GM19468 (cell line): Measurements from ENCODE around the gene DMPK.

Source experiments
- ATAC-seq: cut with Tn5 transposase; IDR thresholded peaks from one replicate; pipeline ENCODE4 v1.9.1; 2021; ENCODE audit warnings: mild to moderate bottlenecking, moderate library complexity, moderate number of reproducible peaks; ENCODE audit not compliant: unreplicated experiment; ENCODE audit errors: extremely low read depth

The DMPK gene

DNA sequence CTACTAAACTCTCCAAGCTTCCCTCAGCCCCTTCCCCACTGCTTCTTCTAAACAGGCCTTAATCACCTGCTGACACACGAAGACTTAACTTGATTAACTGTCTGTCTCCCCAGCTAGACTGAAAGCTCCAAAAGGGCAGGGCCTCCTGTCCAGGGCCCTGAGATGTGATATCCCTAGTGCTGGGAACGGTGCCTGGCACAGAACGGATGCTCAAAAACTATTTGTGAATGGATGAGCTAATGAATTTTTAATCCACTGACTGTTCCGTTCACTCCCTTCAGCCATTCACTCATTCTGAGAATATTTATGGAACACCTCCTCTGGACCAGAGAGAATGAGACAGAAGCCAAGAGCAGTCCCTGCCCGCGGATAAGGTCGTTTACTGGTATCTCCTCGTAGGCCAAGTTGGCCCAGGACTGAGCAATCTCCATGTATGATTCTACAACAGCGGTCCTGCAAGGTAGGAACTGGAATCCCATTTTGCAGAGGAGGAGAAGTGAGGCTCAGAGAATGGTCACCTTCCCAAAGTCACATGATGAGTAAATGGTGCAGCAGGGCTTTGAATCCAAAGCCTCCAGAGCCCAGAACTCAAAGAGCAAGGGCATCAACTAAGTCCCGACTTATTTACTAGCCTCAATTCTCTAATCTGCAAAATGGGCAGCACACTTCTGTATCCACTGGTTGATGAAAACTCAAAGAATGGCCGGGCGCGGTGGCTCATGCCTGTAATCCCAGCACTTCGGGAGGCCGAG lies 6.9 kb upstream of the DMPK start:
- ATAC-seq: no peak

GRCh38 chr19:45786533-45786894 lies 4.2 kb upstream of the DMPK start:
- ATAC-seq: no peak

GRCh38 chr19:45785781-45786532 lies 3.7 kb upstream of the DMPK start:
- ATAC-seq: no peak

DNA sequence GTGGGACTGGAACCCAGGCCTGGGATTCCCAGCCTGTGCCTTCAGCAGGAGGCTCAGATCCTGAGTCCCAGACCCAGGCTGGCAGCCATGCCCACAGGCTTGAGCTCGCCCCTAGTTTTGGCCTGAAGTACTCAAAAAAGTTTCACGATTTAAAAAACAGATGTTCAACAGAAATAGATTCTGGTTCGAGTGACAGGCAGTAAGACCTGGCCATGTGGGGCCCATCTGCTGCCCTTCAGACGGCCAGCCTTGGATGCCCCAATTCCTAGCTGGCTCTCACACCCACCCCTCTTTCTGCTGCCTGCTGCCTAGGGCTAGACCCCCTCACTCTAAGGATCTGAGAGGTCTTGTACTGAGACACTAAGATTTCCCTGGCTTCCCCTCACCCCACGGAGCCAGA lies 2.8 kb upstream of the DMPK start:
- no peak for ATAC-seq

DNA sequence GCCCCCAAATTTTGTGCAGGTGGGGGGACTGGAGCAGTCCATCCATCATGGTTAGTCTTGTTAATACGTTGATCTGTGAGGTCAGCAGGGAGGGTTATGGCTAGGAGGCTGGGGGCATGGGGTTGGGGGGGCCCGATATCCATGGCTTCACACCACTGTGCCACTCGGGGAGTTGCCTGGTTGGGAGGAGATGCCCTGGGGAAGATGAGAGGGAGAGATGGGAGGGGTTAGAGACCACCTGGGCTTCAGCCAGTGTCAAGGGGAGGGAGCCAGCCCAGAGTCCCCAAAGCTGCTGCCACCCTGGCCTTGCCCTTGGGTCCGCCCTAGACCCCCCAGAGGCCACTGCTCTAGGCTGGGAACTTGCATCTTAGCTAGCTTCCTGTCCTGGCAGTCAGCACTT lies 1.8 kb upstream of the DMPK start:
- ATAC-seq: no peak

DNA sequence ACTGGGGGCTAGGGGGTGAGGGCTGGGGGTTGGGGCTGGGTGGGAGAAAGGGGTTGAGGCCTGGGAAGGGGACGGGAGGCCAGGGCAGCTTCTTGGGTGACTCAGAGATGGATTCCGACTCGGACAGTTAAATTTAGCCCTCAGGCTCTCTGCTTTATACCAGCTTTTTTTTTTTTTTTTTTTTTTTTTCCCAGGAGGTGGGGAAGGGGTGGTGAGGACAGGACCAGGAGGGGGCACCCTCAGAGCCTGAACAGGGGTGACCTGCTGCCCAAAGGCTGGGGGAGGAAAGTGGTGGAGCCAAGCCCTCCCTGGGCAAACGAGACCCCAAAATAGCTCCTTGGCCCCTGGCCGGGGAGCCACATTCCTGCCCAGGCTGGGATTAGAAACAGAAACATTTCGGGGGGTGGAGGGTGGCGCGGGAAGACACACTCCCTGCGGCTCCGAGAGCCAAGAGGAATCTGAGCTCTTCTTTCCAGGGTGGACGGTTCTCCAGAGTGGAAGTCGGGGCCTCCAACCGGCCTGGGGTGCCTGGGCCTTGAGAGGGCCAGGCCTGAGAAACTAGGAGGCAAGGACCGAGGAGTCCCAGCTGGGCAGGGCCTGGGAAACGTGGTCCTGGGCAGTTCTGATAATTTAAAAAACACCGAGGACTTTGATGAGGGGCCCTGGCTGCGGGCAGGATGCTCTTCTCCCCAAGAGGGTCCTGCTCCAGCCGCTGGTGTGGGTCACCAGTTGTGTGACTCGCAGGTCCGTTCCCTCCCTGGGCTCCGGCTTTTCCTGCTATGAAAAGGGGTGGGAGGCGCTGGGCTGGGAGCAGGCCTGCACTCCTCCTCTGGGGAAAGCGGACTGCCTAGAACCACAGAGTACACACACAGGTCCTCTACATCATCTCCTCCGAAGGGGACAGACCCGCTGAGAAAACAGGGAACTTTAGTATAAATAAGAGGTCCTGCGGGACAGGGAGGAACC lies 813 bp upstream of the DMPK start:
- ATAC-seq: no peak

GRCh38 chr19:45781214-45782161 lies 802 bp downstream of the DMPK start:
- ATAC-seq: no peak

GRCh38 chr19:45780448-45781213 lies 1.7 kb downstream of the DMPK start:
- ATAC-seq: no peak

GRCh38 chr19:45780146-45780447 lies 2.2 kb downstream of the DMPK start:
- no peak for ATAC-seq

- no peak for ATAC-seq
Measured at GRCh38 chr19:45779231-45780145, 2.8 kb downstream of the DMPK start.

GRCh38 chr19:45778010-45778661 lies 4.2 kb downstream of the DMPK start:
- no peak for ATAC-seq

- no peak for ATAC-seq
Measured at GRCh38 chr19:45777395-45777961, 4.8 kb downstream of the DMPK start.

DNA sequence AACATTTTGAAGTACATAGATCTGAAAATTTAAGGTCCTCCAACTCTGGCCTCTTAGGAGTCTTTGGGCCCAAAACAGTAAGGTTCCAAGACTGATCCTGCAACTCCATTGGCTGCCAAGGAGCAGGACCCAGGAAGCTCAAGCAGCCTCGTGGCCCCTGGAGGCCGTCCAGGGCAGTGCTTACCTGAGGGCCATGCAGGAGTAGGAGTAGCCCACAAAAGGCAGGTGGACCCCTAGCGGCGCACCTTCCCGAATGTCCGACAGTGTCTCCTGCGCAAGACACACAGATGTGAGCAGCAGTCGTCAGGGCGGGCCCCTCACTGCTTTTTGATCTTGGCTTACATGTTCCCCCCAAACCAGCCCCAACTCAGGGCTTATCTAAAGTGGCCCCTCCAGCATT lies 7.5 kb downstream of the DMPK start:
- no peak for ATAC-seq

- no peak for ATAC-seq
Measured at GRCh38 chr19:45773384-45773783, 8.9 kb downstream of the DMPK start.

- no peak for ATAC-seq
Measured at GRCh38 chr19:45772912-45773311, 9.4 kb downstream of the DMPK start.

DNA sequence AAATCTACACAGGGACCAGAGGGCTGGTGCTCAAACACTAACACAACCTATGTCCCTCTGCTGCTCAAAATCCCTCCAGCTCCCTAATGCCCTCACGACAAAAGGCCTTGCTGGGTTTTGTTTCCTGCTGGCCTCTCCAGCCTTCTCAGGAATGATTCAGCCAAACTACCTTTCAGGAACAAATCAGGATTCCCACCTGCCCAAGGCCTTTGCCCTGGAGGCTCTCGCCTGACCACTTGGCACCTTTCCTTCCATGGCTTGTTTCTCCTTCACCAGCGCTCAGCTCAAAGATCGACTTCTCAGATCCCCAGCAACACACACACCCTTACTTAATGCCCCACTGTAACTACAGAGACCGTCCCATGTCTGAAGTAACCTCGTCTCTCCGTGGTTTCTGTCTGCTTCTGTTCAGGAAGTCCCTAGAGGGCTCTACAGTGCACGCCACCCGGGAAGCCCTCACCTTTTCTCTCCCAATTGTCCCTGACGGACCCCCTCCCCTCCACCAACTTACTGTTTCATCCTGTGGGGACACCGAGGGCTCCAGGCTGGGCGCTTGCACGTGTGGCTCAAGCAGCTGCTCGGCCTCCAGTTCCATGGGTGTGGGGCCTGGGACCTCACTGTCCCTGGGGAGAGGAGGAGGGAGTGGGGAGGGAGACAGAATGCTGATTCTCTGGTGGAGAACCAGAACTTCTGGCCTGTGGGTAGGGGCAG lies 10.0 kb downstream of the DMPK start:
- ATAC-seq: no peak
